ENCODE measurements around the gene TMEM163. TPM values are rescaled to one million over a fixed set of nuclear protein-coding genes. Genes with fewer than 3 reads are reported as not detected.

The TMEM163 gene
- total RNA-seq, 1 donor from 2014 or later = 0.95 TPM

- Histone ChIP-seq H3K4me3 (no peak overlapping the region), H3K4me2 (no peak overlapping the region), H4K20me1 (ENCODE audit: low read depth) (no peaks in the 10 kb centered on the region), H3K36me3 (no peaks in the 10 kb centered on the region), H3K27ac (no peak overlapping the region), H3K4me1 (no peaks in the 10 kb centered on the region), H3K9ac (no peak overlapping the region), H3K9me3 (ENCODE audit: low read depth) (no peaks in the 10 kb centered on the region), H3F3A (ENCODE audit: low read depth) (no peaks in the 10 kb centered on the region), H3K79me2 (ENCODE audit: low read depth) (no peaks in the 10 kb centered on the region), H2AFZ (replicated peaks) (no peak overlapping the region), H3K27me3 (no peaks in the 10 kb centered on the region)
- TF ChIP-seq EZH2 (IDR thresholded peaks at IDR 0.05) = no peak
- no peak for TF ChIP-seq EZH2phosphoT487 (IDR thresholded peaks at IDR 0.05)
- TF ChIP-seq CTCF (IDR thresholded peaks at IDR 0.05) = no peak
- Mint-ChIP-seq H3K27me3 (ENCODE audit: insufficient read depth, low read depth) (peaks cover 4% of the 10 kb centered on the region), H3K27ac (no peak overlapping the region), H3K9me3 (no peaks in the 10 kb centered on the region), H3K36me3 (no peaks in the 10 kb centered on the region), H3K4me1 (peaks cover 4% of the 10 kb centered on the region), H3K4me3 (no peak overlapping the region)
- DNase-seq (ENCODE audit: low spot score) = no peak
These were observed 261.4 kb downstream of the TMEM163 start for GRCh38 chr2:134457353-134457752.

GRCh38 chr2:134455426-134455825 lies 263.4 kb downstream of the TMEM163 start:
- Mint-ChIP-seq H3K4me3 (no peak overlapping the region), H3K27me3 (ENCODE audit: insufficient read depth, low read depth) (peaks cover 6% of the 10 kb centered on the region), H3K9me3 (no peaks in the 10 kb centered on the region), H3K4me1 (peaks cover 8% of the 10 kb centered on the region), H3K36me3 (no peaks in the 10 kb centered on the region), H3K27ac (no peak overlapping the region)
- Histone ChIP-seq H3K79me2 (ENCODE audit: low read depth) (no peaks in the 10 kb centered on the region), H4K20me1 (ENCODE audit: low read depth) (no peaks in the 10 kb centered on the region), H3K9me3 (ENCODE audit: low read depth) (no peaks in the 10 kb centered on the region), H3K4me2 (no peak overlapping the region), H3K27me3 (no peaks in the 10 kb centered on the region), H3F3A (ENCODE audit: low read depth) (no peaks in the 10 kb centered on the region), H3K9ac (no peak overlapping the region), H2AFZ (replicated peaks) (no peak overlapping the region), H3K36me3 (no peaks in the 10 kb centered on the region), H3K4me3 (no peak overlapping the region), H3K27ac (no peak overlapping the region), H3K4me1 (no peaks in the 10 kb centered on the region)
- DNase-seq (ENCODE audit: low spot score) = no peak
- TF ChIP-seq EZH2phosphoT487 (IDR thresholded peaks at IDR 0.05) (no peak), CTCF (IDR thresholded peaks at IDR 0.05) (no peak), EZH2 (IDR thresholded peaks at IDR 0.05) (no peak)

GRCh38 chr2:134454931-134455330 lies 263.9 kb downstream of the TMEM163 start:
- Histone ChIP-seq H4K20me1 (ENCODE audit: low read depth) (no peaks in the 10 kb centered on the region), H3F3A (ENCODE audit: low read depth) (no peaks in the 10 kb centered on the region), H3K4me1 (no peaks in the 10 kb centered on the region), H3K27ac (no peak overlapping the region), H3K27me3 (no peaks in the 10 kb centered on the region), H3K79me2 (ENCODE audit: low read depth) (no peaks in the 10 kb centered on the region), H2AFZ (replicated peaks) (no peak overlapping the region), H3K9ac (no peak overlapping the region), H3K4me3 (no peak overlapping the region), H3K9me3 (ENCODE audit: low read depth) (no peaks in the 10 kb centered on the region), H3K36me3 (no peaks in the 10 kb centered on the region), H3K4me2 (no peak overlapping the region)
- peaks cover 8% of the 10 kb centered on the region for H3K4me1 Mint-ChIP-seq
- H3K9me3 Mint-ChIP-seq = no peaks in the 10 kb centered on the region
- H3K27ac Mint-ChIP-seq = no peak overlapping the region
- TF ChIP-seq EZH2 (IDR thresholded peaks at IDR 0.05) = no peak
- no peak for TF ChIP-seq EZH2phosphoT487 (IDR thresholded peaks at IDR 0.05)
- TF ChIP-seq CTCF (IDR thresholded peaks at IDR 0.05) = no peak
- DNase-seq (ENCODE audit: low spot score) = no peak
- H3K27me3 Mint-ChIP-seq (ENCODE audit: insufficient read depth, low read depth) = peaks cover 6% of the 10 kb centered on the region
- H3K36me3 Mint-ChIP-seq = no peaks in the 10 kb centered on the region
- H3K4me3 Mint-ChIP-seq = no peak overlapping the region

Data from neural progenitor cell (in vitro differentiated cells).